ENCODE results near the gene BMP2. TPM values are rescaled to one million over a fixed set of nuclear protein-coding genes. Genes with fewer than 3 reads are reported as not detected.
A peak's percentile ranks its signal among the peaks of the same experiment; 100 is the strongest.

The BMP2 gene
- total RNA-seq, 3 donors from 2014 or later = 3.9 to 14.7 (median 5.0) TPM

DNA sequence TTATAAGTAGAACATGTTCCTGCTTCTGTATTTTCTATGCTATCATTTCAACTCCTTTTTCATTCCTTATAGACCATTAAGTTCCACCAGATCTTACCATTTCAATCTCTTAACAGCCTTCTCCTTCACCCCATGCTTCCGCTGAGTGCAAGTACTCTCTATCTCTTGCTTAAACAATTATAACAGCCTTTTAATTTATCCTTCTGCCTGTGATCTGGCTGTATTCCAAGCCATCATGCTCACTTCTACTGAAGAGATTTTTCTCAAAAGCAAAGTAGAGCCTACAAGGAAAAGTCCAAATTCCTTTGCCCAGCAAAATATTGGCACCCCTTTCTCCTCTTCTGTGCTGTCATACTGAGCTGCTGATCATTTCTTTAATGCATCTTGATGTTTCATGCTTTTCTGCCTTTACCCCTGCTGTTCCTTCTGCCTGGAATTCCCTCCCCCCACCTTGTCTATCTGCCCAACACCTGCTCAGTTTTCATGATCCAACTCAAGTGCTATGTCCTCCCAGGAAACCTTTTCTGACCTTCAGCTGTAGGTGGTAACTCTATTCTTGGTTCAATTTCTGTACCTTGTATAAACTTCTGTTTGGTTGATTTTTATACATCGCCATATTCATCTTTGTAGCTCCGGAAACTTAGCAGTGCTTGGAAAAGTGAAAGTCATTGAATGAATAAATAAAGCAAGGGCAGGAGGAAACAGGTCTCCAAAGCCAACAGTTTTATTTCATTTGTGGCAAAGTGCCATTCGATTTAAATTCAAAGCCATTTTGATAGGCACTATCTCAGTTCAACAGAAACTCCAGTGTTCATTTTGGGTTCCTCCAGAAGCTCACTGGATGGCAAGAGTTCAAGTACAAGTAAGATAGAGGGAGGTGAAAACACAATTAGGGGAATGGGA, 10.5 kb upstream of the BMP2 start:
- H3K4me3 ChIP-seq = no peak overlapping the region
- DNase-seq (ENCODE audit: low spot score in 2 of 2) = no peak
- H3K27me3 ChIP-seq = no peaks in the 10 kb centered on the region
- TF ChIP-seq POLR2A (IDR thresholded peaks at IDR 0.05) (no peak), POLR2AphosphoS5 (IDR thresholded peaks at IDR 0.05) (no peak)
- TF ChIP-seq, protein P1, sequence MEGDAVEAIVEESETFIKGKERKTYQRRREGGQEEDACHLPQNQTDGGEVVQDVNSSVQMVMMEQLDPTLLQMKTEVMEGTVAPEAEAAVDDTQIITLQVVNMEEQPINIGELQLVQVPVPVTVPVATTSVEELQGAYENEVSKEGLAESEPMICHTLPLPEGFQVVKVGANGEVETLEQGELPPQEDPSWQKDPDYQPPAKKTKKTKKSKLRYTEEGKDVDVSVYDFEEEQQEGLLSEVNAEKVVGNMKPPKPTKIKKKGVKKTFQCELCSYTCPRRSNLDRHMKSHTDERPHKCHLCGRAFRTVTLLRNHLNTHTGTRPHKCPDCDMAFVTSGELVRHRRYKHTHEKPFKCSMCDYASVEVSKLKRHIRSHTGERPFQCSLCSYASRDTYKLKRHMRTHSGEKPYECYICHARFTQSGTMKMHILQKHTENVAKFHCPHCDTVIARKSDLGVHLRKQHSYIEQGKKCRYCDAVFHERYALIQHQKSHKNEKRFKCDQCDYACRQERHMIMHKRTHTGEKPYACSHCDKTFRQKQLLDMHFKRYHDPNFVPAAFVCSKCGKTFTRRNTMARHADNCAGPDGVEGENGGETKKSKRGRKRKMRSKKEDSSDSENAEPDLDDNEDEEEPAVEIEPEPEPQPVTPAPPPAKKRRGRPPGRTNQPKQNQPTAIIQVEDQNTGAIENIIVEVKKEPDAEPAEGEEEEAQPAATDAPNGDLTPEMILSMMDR (IDR thresholded peaks at IDR 0.05) = no peak
- no peaks in the 10 kb centered on the region for H3K36me3 ChIP-seq
- no peaks in the 10 kb centered on the region for H3K4me1 ChIP-seq
- H3K9me3 ChIP-seq = peaks cover 0 to 9% of the 10 kb centered on the region in 2 donors
- no peak overlapping the region for H3K27ac ChIP-seq
- intact Hi-C loops (cut with DNase I; ENCODE audit: low total_unique reads) = no loop called here

DNA sequence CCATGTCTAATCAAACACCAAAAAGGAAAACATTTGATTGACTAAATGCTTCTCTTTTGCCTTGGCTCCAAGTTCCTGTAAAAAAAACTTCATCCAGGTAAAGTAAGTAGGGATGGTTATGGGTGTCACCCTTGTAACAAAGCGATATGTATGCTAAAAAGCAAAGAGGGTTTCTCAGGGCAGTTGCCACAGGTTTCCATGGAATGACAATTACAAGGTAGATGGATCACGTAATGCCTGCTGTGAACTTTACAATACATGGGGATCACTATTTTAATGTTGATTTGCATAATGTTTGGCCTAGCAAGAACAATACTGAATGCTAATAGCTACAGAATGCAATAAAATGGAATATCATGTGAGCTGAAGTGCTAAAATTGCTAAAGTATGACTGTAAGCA, 2.9 kb upstream of the BMP2 start:
- no peak overlapping the region for H3K4me3 ChIP-seq
- peaks cover 0 to 5% of the 10 kb centered on the region in 2 donors for H3K27me3 ChIP-seq
- intact Hi-C loops (cut with DNase I; ENCODE audit: low total_unique reads) = no loop called here
- no peaks in the 10 kb centered on the region for H3K9me3 ChIP-seq
- DNase-seq (ENCODE audit: low spot score in 2 of 2) = no peak
- H3K27ac ChIP-seq = no peak overlapping the region
- TF ChIP-seq POLR2AphosphoS5 (IDR thresholded peaks at IDR 0.05) (no peak), POLR2A (IDR thresholded peaks at IDR 0.05) (no peak)
- TF ChIP-seq, protein P1 (IDR thresholded peaks at IDR 0.05) = no peak
- H3K4me1 ChIP-seq = no peaks in the 10 kb centered on the region
- H3K36me3 ChIP-seq = no peaks in the 10 kb centered on the region

DNA sequence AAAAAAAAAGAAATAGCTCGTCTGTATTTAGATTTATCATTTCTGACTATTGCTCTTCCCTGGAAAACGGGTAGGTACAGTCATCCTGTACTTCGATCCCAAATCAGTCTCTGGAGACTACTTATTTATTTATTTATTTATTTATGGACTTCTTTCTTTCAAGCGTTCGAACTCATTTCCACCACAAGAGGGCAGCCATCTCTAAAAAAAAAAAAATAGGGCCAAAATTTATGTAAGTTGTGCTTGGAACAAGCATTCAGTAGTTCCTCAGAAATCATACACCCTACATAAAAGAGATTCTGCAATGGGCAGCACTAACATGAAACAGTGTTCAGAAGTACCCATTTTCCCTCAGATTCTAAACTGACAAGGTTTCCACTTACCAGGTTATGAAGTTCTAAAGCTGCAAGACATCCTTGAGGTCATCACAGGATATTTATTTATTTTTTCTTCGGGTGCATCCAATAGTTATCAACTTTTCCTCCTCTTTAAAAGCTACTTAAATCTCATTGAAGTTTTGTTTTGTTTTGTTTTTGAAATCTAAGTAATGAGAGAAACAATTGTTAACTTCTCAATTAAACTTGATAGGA, 1.9 kb upstream of the BMP2 start:
- H3K4me3 ChIP-seq = no peak overlapping the region
- DNase-seq (ENCODE audit: low spot score in 2 of 2) = no peak
- no peaks in the 10 kb centered on the region for H3K9me3 ChIP-seq
- intact Hi-C loops (cut with DNase I; ENCODE audit: low total_unique reads) = no loop called here
- no peaks in the 10 kb centered on the region for H3K4me1 ChIP-seq
- H3K27me3 ChIP-seq = peaks cover 0 to 15% of the 10 kb centered on the region in 2 donors
- no peak for TF ChIP-seq POLR2AphosphoS5 (IDR thresholded peaks at IDR 0.05)
- TF ChIP-seq, protein P1 (IDR thresholded peaks at IDR 0.05) = peak in 2 of 3 donors; percentile 30 to 42
- H3K27ac ChIP-seq = no peak overlapping the region
- no peaks in the 10 kb centered on the region for H3K36me3 ChIP-seq

DNA sequence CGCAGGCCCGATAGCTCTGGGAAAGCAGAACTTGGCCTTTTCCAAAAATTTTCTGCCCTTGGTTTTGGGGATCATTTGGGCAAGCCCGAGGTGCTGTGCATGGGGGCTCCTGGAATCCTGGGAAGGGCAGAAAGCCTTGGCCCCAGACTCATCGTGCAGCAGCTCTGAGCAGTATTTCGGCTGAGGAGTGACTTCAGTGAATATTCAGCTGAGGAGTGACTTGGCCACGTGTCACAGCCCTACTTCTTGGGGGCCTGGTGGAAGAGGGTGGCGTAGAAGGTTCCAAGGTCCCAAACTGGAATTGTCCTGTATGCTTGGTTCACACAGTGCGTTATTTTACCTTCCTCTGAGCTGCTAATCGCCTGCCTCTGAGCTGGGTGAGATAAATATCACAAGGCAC, 1.1 kb upstream of the BMP2 start:
- TF ChIP-seq POLR2A (IDR thresholded peaks at IDR 0.05) (no peak), POLR2AphosphoS5 (IDR thresholded peaks at IDR 0.05) (no peak)
- TF ChIP-seq, protein P1 (IDR thresholded peaks at IDR 0.05) = no peak
- Histone ChIP-seq H3K4me1 (no peaks in the 10 kb centered on the region), H3K36me3 (no peaks in the 10 kb centered on the region), H3K9me3 (no peaks in the 10 kb centered on the region), H3K4me3 (no peak overlapping the region), H3K27ac (no peak overlapping the region), H3K27me3 (peaks cover 0 to 18% of the 10 kb centered on the region in 2 donors)
- intact Hi-C loops (cut with DNase I; ENCODE audit: low total_unique reads) = no loop called here
- no peak for DNase-seq (ENCODE audit: low spot score in 2 of 2)

DNA sequence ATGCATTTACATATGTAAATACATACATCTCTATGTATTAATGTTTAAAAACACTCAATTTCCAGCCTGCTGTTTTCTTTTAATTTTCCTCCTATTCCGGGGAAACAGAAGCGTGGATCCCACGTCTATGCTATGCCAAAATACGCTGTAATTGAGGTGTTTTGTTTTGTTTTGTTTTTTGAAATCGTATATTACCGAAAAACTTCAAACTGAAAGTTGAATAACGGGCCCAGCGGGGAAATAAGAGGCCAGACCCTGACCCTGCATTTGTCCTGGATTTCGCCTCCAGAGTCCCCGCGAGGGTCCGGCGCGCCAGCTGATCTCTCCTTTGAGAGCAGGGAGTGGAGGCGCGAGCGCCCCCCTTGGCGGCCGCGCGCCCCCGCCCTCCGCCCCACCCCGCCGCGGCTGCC, 355 bp upstream of the BMP2 start:
- no peak for DNase-seq (ENCODE audit: low spot score in 2 of 2)
- intact Hi-C loops (cut with DNase I; ENCODE audit: low total_unique reads) = no loop called here
- H3K4me1 ChIP-seq = no peaks in the 10 kb centered on the region
- no peaks in the 10 kb centered on the region for H3K36me3 ChIP-seq
- H3K9me3 ChIP-seq = no peaks in the 10 kb centered on the region
- H3K27me3 ChIP-seq = peaks cover 0 to 18% of the 10 kb centered on the region in 2 donors
- TF ChIP-seq POLR2A (IDR thresholded peaks at IDR 0.05) = no peak
- TF ChIP-seq POLR2AphosphoS5 (IDR thresholded peaks at IDR 0.05) = no peak
- TF ChIP-seq, protein P1 (IDR thresholded peaks at IDR 0.05) = no peak
- H3K4me3 ChIP-seq = peak overlapping the region; percentile 60 to 77 (median 76)
- peak overlapping the region in 1 of 2 donors; percentile 53 for H3K27ac ChIP-seq

Measured in breast epithelium (tissue), 4 donors.